Panc1 (cell line): ENCODE measurements around the gene METTL2B. TPM values are rescaled to one million over a fixed set of nuclear protein-coding genes. Genes with fewer than 3 reads are reported as not detected.

ENCODE experiments used
- ATAC-seq: fragments of 200-7000 bp; cut with Tn5 transposase; 2 replicates; pipeline ENCODE4 v1.9.1; 2020; ENCODE audit warnings: mild to moderate bottlenecking, moderate library complexity
- BruUV-seq: library from RNA; stranded (reverse); fragments of 400-500 nt; replicated peaks from 2 replicates; lab custom pipeline; 2021; lab: Mats Ljungman, UMichigan
- CTCF ChIA-PET: fragments of 300-600 bp; sonication (Branson Sonifier 250); formaldehyde crosslinking; loops from one replicate; lab custom pipeline; 2022; ENCODE audit warnings: antibody characterized with exemption; lab: Charles Lee
- POLR2A ChIA-PET: fragments of 300-600 bp; sonication (Branson Sonifier 250); formaldehyde crosslinking; loops from one replicate; lab custom pipeline; 2022; ENCODE audit warnings: antibody characterized with exemption; lab: Charles Lee
- DNase-seq: peaks from one replicate; pipeline ENCODE4 v3.0.0-alpha.2; 2010; ENCODE audit warnings: low read depth, low spot score
- H3K27ac ChIP-seq: 2 replicates; pipeline ENCODE4 v1.5.1; 2011; ENCODE audit warnings: mild to moderate bottlenecking, low read length, inconsistent platforms
- H3K27me3 ChIP-seq: fragments of 200-500 bp; sonication (Bioruptor generic); 2 replicates; pipeline ENCODE4 v1.6.0; 2014; ENCODE audit warnings: low read length, inconsistent platforms; ENCODE audit not compliant: control insufficient read depth, insufficient read depth
- H3K36me3 ChIP-seq: fragments of 200-500 bp; sonication (Bioruptor generic); 2 replicates; pipeline ENCODE4 v1.5.1; 2014; ENCODE audit warnings: inconsistent platforms, mild to moderate bottlenecking, low read length, moderate library complexity; ENCODE audit not compliant: control insufficient read depth, insufficient read depth
- H3K4me1 ChIP-seq: 2 replicates; pipeline ENCODE4 v1.5.1; 2011; ENCODE audit warnings: inconsistent platforms, mild to moderate bottlenecking, low read length, moderate library complexity; ENCODE audit not compliant: control insufficient read depth, insufficient read depth
- H3K4me3 ChIP-seq, 2 experiments: 2 replicates each; pipeline ENCODE4 v1.5.1; 2011 to 2012; ENCODE audit warnings: low read depth in 2 of 2, low read length in 2 of 2, mild to moderate bottlenecking in 2 of 2, inconsistent platforms in 1 of 2, moderate library complexity in 1 of 2
- H3K9me3 ChIP-seq: fragments of 200-500 bp; sonication (Bioruptor generic); 2 replicates; pipeline ENCODE4 v1.5.1; 2014; ENCODE audit warnings: low read depth, mild to moderate bottlenecking, inconsistent platforms, low read length, moderate library complexity; ENCODE audit not compliant: control insufficient read depth, insufficient read depth
- CTCF ChIP-seq: fragments of 450-650 bp; IDR thresholded peaks from 2 replicates; pipeline ENCODE4 v1.5.1; 2017; ENCODE audit warnings: mild to moderate bottlenecking
- POLR2AphosphoS5 ChIP-seq: IDR thresholded peaks from 2 replicates; pipeline ENCODE4 v1.6.1; 2012; ENCODE audit warnings: mild to moderate bottlenecking, low read depth, low read length, moderate library complexity
- SIN3A ChIP-seq: IDR thresholded peaks from 2 replicates; pipeline ENCODE4 v1.6.1; 2012; ENCODE audit warnings: low read depth, mild to moderate bottlenecking, low read length, moderate library complexity, borderline replicate concordance; ENCODE audit not compliant: insufficient read depth
- TCF7L2 ChIP-seq: IDR thresholded peaks from 2 replicates; pipeline ENCODE4 v1.6.1; 2011; ENCODE audit warnings: mild to moderate bottlenecking, low read depth, low read length, inconsistent platforms
- in situ Hi-C: cut with HindIII; loops from 2 replicates; pipeline ENCODE4 v1.10.0; 2016; ENCODE audit warnings: low sequenced_read_pairs, low pct_unique_long_range_greater_than_20kb
- intact Hi-C: fragments of 100-400 bp; cut with micrococcal nuclease; formaldehyde crosslinking; loops from one replicate; pipeline ENCODE4 v1.10.0; 2022; ENCODE audit not compliant: unreplicated experiment
- total RNA-seq: library from RNA; stranded (reverse); gene quantifications from one replicate; pipeline ENCODE4 v1.2.1, GENCODE V29; 2021; ENCODE audit not compliant: unreplicated experiment
- TF ChIP-seq, protein P1 (sequence below), 2 experiments: IDR thresholded peaks; 2 replicates each; pipeline ENCODE4 v1.6.1; 2011 to 2012; ENCODE audit warnings: low read depth in 2 of 2, control low read depth in 1 of 2, low read length in 1 of 2, mild to moderate bottlenecking in 1 of 2, moderate library complexity in 1 of 2; ENCODE audit not compliant: insufficient read depth in 1 of 2

Gene METTL2B
- total RNA-seq, 1 experiment from 2014 or later, result 43.6 TPM

DNA sequence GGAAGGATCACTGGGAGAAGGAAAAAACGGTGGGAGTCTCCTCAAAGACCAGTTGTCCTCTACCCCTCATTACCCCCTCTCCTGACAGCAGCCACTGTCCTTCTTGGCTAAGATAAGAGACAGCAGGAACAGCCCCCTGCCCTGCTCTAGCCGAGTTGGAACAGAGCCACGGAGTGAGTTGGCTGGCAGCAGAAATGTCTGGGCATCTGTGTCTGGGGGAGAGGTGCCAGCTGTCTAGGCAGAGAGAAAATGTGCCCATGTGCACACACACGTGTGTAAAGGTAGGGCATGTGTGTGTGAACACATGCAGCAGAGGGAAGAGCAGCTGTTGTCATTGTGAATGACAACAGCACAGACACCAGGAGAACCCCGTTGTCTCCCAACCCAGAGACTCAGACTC lies 30.2 kb upstream of the METTL2B start:
- in situ Hi-C loops (no loop called here), intact Hi-C loops (no loop called here)
- Histone ChIP-seq H3K27me3 (no peaks in the 10 kb centered on the region), H3K36me3 (no peaks in the 10 kb centered on the region), H3K27ac (peak overlapping the region; percentile 74), H3K4me1 (peaks cover 27% of the 10 kb centered on the region), H3K4me3 (no peak overlapping the region), H3K9me3 (no peaks in the 10 kb centered on the region)
- DNase-seq, result no peak
- ChIA-PET CTCF (no interaction called here), POLR2A (no interaction called here)
- no peak for ATAC-seq
- BruUV-seq, result no TSS peak
- TF ChIP-seq, protein P1, sequence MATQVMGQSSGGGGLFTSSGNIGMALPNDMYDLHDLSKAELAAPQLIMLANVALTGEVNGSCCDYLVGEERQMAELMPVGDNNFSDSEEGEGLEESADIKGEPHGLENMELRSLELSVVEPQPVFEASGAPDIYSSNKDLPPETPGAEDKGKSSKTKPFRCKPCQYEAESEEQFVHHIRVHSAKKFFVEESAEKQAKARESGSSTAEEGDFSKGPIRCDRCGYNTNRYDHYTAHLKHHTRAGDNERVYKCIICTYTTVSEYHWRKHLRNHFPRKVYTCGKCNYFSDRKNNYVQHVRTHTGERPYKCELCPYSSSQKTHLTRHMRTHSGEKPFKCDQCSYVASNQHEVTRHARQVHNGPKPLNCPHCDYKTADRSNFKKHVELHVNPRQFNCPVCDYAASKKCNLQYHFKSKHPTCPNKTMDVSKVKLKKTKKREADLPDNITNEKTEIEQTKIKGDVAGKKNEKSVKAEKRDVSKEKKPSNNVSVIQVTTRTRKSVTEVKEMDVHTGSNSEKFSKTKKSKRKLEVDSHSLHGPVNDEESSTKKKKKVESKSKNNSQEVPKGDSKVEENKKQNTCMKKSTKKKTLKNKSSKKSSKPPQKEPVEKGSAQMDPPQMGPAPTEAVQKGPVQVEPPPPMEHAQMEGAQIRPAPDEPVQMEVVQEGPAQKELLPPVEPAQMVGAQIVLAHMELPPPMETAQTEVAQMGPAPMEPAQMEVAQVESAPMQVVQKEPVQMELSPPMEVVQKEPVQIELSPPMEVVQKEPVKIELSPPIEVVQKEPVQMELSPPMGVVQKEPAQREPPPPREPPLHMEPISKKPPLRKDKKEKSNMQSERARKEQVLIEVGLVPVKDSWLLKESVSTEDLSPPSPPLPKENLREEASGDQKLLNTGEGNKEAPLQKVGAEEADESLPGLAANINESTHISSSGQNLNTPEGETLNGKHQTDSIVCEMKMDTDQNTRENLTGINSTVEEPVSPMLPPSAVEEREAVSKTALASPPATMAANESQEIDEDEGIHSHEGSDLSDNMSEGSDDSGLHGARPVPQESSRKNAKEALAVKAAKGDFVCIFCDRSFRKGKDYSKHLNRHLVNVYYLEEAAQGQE (IDR thresholded peaks at IDR 0.05; ENCODE audit: insufficient read depth in 1 of 2, low read depth in 2 of 2, low read length in 1 of 2), result no peak
- no peak for TF ChIP-seq TCF7L2
- TF ChIP-seq SIN3A, result no peak
- no peak for TF ChIP-seq POLR2AphosphoS5
- TF ChIP-seq CTCF, result no peak

DNA sequence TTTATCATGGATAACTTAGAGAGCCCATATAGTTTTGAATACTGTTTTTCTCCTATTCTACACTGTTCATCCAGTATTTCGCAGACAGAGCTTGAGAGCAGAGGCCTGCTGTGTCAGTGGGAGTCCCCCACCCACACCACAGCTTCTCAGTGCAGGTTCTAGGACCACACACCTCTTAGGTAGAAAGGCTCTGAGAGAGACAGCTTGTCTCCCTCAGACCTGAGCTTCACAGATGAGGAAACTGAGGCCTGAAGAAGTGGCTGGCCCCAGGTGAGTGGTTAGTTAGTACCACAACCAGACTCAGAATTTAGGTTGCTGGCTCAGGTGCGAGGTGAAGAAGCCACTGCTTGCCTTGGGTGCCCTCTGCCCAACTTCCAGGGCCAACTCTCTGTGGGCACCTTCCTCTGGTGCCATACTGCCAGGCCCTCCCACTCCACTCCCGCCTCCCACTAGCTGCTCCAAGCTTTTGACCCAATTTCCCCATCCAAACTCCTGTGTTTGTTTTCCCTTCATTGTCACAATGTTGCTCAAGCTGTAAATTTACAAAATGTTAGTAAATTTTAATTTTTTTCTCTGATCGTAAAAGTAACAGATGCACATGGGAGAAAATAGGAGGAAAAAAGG lies 28.5 kb upstream of the METTL2B start:
- ATAC-seq, result no peak
- no peak for DNase-seq
- Histone ChIP-seq H3K27me3 (no peaks in the 10 kb centered on the region), H3K27ac (peak overlapping the region; percentile 76), H3K4me3 (no peak overlapping the region), H3K4me1 (peaks cover 28% of the 10 kb centered on the region), H3K36me3 (no peaks in the 10 kb centered on the region), H3K9me3 (no peaks in the 10 kb centered on the region)
- no TSS peak for BruUV-seq
- in situ Hi-C loops (no loop called here), intact Hi-C loops (no loop called here)
- CTCF ChIA-PET, result no interaction called here
- TF ChIP-seq TCF7L2 (no peak), POLR2AphosphoS5 (no peak), CTCF (no peak), SIN3A (no peak)
- TF ChIP-seq, protein P1 (IDR thresholded peaks at IDR 0.05; ENCODE audit: insufficient read depth in 1 of 2, low read depth in 2 of 2, low read length in 1 of 2), result no peak
- POLR2A ChIA-PET, result no interaction called here
